GM08714 (cell line): ENCODE measurements around the gene TMEM86A.

Source experiments
- H3K4me3 ChIP-seq: fragments of 200-500 bp; sonication (Bioruptor generic); 2 replicates; pipeline ENCODE4 v1.5.1; 2014; ENCODE audit warnings: mild to moderate bottlenecking, low read length, inconsistent platforms
- ZNF274 ChIP-seq: IDR thresholded peaks from 2 replicates; pipeline ENCODE4 v1.6.1; 2012; ENCODE audit warnings: mild to moderate bottlenecking, low read depth, low read length

TMEM86A gene

GRCh38 chr11:18707811-18708340 is 9.3 kb downstream of the TMEM86A start:
- TF ChIP-seq ZNF274 = no peak
- H3K4me3 ChIP-seq = no peak overlapping the region

DNA sequence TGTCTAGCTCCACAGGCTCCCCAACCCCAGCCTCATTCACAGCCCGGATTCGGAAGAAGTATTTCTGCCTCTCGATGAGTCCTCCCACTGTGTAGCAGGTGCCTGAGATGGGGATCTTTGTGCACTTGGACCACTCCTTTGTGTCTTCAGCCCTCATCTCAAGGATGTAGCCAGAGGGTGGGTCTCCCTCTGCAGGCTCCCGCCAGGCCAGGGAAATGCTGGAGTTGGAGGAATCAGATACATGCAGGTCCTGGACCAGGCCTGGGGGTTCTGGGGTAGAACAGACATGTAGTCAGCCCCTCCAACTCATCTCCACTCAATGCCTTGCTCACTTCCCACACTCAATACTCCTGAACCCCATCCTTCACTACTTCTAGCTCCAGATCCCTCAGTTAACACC is 10.8 kb downstream of the TMEM86A start:
- H3K4me3 ChIP-seq = no peak overlapping the region
- no peak for TF ChIP-seq ZNF274

GRCh38 chr11:18710545-18710944 is 12.0 kb downstream of the TMEM86A start:
- H3K4me3 ChIP-seq = no peak overlapping the region
- TF ChIP-seq ZNF274 = no peak

- no peak overlapping the region for H3K4me3 ChIP-seq
- TF ChIP-seq ZNF274 = no peak
These were observed 15.3 kb downstream of the TMEM86A start for GRCh38 chr11:18713646-18714442.

- H3K4me3 ChIP-seq = no peak overlapping the region
- no peak for TF ChIP-seq ZNF274
These were observed 15.8 kb downstream of the TMEM86A start for GRCh38 chr11:18714443-18714780.

GRCh38 chr11:18715476-18715875 is 16.9 kb downstream of the TMEM86A start:
- H3K4me3 ChIP-seq = no peak overlapping the region
- TF ChIP-seq ZNF274 = no peak

DNA sequence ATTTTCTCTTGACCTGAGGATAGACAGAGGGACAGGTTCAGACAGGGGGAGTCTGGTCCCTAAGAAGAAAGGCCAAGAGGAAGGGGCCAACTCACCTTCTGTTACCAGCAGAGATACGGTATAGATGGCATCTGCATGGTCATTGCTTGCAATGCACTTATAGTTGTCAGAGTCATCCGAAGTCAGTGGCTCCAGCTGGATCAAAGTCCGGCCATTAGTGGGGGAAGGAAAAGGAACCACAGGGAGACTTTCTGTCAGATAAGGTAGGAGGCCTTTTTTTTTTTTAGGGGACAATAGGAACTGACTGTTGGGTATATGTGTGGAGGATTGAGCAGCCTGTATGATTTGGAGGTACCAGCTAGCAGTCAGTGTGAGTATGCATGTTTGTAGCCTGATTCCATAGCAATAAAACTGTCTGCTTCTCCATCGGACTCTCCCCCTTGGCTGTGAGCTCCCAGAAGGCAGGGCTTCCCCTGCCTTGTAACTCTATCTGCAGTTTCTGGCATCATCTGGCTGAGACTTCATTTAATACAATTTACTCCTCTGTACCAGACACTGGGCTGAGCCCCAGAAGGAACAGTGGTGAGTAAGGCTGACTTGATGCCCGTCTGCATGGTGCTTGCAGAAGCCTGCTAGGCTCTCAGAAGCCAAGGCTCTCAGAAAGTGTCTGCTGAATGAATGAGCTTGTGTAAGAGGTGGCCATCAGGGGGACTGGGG is 21.7 kb downstream of the TMEM86A start:
- H3K4me3 ChIP-seq = no peak overlapping the region
- TF ChIP-seq ZNF274 = no peak

- peak overlapping the region; percentile 40; the same call in 1 of the 2 replicates for H3K4me3 ChIP-seq
- no peak for TF ChIP-seq ZNF274
These were observed 22.4 kb downstream of the TMEM86A start for GRCh38 chr11:18720808-18721560.

DNA sequence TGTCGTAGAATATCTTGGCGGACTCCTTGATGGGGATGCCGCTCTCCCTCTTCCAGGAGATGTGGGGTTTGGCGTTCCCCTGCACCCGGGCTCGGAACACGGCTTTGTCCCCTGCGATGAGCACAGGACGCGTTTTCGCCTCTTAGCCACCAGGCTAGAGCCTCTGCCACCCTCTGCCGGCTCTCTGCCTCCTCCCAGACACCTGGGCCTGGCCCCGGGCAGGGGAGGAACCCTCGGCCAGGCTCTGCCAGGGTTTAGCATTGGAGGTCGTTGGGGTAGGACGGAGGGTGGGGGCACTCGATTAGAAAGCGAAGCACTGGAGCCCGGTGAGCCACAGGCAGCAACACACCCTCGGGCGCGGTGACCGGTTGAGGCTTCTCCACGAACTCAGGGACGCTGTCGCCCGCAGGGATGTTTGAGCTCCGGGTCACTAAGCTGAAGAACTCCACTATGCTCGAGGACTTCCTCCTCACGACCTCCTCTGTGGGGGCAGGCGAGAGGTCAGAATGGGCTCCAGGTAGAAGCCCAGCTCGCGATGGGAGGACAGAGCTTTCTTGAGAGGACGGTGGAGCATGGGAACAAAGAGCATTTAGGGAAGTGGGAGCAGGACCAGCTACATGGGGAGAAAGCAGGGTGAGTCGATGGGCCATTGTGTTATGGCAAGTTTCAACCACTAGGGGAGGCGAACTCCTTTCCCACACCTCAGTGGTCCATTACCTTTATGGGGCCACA is 23.1 kb downstream of the TMEM86A start:
- peak overlapping the region; percentile 40; the same call in 1 of the 2 replicates for H3K4me3 ChIP-seq

DNA sequence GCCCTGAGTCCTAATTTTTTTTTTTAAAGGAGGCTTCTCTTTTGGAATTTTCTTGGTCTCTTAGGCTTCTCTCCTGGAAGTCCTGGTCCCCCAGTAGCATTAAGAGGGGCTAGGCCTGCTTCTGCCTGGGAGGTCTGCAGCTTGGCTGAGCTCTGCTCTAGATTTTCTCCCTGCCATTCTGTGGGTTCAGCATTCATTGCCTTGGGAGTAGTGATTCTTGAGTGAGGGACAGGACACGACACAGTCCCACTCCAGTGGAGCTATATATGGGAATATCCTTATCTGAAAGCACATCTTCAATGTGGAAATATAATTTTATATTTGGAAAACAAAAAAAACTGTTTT is 23.7 kb downstream of the TMEM86A start:
- TF ChIP-seq ZNF274 = no peak
- H3K4me3 ChIP-seq = no peak overlapping the region

More for the DNA sequence above, 23.1 kb downstream of the TMEM86A start:
- no peak for TF ChIP-seq ZNF274

DNA sequence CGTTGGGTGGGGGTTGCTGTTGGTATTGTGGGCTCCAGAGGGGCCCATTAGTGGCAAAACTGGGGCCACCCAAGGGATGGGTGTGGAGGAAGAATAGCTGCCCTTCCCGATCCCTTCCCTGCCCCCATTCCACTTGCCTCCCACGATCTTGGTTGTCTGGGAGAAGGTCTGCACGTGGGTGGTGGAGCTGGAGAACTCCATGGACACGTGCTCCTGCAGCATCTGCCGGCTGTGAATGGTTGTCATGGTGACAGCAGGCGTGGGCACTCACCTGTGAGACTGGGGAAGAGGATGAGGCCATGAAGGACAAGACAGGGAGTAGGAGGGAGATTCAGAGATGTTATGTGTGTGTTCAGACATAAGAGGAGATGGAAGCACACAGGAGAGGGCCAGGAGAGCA is 25.4 kb downstream of the TMEM86A start:
- no peak overlapping the region for H3K4me3 ChIP-seq
- no peak for TF ChIP-seq ZNF274

DNA sequence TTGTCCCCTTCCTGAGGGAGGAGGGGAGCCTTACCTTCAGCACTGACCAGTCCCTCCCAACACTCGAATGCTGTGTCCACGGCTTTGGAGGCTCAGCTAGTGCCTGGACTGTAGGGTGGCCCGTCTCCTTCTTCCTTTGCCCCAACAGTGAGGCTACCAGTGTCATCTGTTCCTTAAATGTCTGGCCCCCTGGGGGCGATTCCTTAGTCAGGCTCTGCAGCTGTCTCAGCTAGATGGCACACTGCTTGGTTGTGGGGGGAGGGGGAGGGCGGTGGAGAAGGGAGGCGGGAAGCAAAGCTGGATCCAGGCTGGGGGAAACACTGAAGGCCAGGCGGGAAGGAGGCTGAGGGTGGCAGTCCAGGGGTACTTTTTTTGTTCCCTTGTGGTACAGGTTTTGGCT is 27.5 kb downstream of the TMEM86A start, which contains the start of gene IGSF22:
Gene IGSF22 (minus strand): TSS at position 149 of the 400 bp plus-strand sequence. CDS start 1,952 bp downstream, outside the sequence.
- TF ChIP-seq ZNF274 = no peak
- H3K4me3 ChIP-seq = no peak within 1 kb of the TSS

GRCh38 chr11:18727479-18728236 is 29.1 kb downstream of the TMEM86A start:
- no peak overlapping the region for H3K4me3 ChIP-seq
- no peak for TF ChIP-seq ZNF274
